Epithelial cell of proximal tubule (primary cell): ENCODE results near the gene HSPA12A. TPM values are rescaled to one million over a fixed set of nuclear protein-coding genes. Genes with fewer than 3 reads are reported as not detected.

Experiments
- DNase-seq: peaks from one replicate; pipeline ENCODE4 v3.0.0-alpha.2; 2011; ENCODE audit warnings: low read depth
- H3K4me3 ChIP-seq: 2 replicates; pipeline ENCODE4 v1.5.1; 2011; ENCODE audit warnings: low read depth, mild to moderate bottlenecking, low read length
- total RNA-seq: library from RNA; depleted of rRNA; stranded (reverse); fragments of >200 nt; gene quantifications from 2 replicates; pipeline ENCODE4 v1.2.3, GENCODE V29; 2015
- TF ChIP-seq, protein P1 (sequence below): conservative IDR thresholded peaks from 2 replicates; pipeline ENCODE4 v1.5.1; 2012; ENCODE audit warnings: low read depth, mild to moderate bottlenecking, low read length

Gene HSPA12A, protein sequence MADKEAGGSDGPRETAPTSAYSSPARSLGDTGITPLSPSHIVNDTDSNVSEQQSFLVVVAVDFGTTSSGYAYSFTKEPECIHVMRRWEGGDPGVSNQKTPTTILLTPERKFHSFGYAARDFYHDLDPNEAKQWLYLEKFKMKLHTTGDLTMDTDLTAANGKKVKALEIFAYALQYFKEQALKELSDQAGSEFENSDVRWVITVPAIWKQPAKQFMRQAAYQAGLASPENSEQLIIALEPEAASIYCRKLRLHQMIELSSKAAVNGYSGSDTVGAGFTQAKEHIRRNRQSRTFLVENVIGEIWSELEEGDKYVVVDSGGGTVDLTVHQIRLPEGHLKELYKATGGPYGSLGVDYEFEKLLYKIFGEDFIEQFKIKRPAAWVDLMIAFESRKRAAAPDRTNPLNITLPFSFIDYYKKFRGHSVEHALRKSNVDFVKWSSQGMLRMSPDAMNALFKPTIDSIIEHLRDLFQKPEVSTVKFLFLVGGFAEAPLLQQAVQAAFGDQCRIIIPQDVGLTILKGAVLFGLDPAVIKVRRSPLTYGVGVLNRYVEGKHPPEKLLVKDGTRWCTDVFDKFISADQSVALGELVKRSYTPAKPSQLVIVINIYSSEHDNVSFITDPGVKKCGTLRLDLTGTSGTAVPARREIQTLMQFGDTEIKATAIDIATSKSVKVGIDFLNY
- total RNA-seq, result 8.9 and 13.0 TPM in 2 replicates

DNA sequence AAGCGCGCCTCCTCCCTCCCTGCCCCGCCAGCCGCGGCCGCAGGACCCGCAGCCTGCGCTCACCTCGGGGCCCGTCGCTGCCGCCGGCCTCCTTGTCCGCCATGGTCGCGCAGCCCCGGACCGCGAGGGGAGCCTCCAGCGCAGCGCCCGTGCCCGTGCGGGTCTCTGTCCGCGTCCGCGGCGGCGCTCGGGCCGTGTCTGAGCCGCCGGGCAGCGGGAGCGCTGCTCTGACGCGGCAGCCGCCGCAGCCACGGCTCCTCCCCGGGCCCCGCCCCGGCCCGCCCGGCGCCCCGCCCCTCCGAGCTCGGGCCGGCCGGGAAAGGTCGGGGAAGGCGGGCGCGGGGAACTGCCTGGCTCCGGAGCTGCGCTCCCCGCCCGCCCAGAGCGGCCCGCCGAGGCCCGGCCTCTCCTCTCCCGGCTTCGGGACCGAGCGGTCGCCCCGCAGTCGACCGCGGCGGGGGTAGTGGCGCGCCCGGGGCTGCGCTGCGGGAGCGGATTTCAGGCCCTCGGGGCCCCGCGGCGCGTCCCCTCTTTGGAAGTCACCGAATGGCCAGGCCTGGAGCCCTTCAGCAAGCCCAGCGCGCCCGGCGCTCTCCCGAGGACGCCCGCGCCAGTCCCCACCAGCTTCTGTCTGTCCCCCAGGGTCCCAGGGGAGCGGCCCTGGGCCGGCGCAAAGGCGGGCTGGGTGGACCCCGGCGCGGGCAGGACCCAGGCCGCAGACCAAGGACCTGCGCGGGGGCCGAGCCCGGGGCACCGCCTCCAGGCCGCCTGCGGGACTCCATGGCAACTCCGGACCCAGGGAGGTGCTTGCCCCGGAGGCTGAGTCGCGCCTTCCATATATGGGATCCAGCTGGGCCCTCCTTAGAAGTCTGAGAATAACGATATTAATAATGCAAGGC lies at the start of gene HSPA12A:
TSS of gene HSPA12A (minus strand) at position 200 of the 899 bp plus-strand sequence. CDS start at position 103, 97 bp downstream.
- TF ChIP-seq, protein P1, sequence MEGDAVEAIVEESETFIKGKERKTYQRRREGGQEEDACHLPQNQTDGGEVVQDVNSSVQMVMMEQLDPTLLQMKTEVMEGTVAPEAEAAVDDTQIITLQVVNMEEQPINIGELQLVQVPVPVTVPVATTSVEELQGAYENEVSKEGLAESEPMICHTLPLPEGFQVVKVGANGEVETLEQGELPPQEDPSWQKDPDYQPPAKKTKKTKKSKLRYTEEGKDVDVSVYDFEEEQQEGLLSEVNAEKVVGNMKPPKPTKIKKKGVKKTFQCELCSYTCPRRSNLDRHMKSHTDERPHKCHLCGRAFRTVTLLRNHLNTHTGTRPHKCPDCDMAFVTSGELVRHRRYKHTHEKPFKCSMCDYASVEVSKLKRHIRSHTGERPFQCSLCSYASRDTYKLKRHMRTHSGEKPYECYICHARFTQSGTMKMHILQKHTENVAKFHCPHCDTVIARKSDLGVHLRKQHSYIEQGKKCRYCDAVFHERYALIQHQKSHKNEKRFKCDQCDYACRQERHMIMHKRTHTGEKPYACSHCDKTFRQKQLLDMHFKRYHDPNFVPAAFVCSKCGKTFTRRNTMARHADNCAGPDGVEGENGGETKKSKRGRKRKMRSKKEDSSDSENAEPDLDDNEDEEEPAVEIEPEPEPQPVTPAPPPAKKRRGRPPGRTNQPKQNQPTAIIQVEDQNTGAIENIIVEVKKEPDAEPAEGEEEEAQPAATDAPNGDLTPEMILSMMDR, result no peak
- peak within 1 kb of the TSS; percentile 97 for H3K4me3 ChIP-seq
- no peak for DNase-seq

DNA sequence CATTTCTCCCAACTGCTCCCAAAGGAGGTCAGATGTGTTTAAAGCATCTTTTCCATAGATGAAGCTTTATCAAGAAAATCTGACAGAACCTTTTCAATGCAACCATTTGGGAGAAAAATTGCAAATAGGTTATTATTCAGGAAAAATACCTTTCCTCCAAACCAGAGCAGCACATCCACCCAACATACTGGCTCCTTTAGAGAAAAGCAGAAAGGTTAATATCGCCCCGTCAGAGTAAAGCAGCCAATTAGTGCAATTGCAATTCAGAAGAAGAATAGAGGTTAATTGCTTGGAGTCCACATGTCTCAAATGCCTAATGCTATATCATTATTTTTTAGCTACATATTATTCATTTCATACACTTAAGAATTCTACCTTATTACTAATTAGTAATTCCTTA lies 48.9 kb upstream of the HSPA12A start:
- TF ChIP-seq, protein P1, result no peak
- H3K4me3 ChIP-seq, result no peak overlapping the region
- no peak for DNase-seq

DNA sequence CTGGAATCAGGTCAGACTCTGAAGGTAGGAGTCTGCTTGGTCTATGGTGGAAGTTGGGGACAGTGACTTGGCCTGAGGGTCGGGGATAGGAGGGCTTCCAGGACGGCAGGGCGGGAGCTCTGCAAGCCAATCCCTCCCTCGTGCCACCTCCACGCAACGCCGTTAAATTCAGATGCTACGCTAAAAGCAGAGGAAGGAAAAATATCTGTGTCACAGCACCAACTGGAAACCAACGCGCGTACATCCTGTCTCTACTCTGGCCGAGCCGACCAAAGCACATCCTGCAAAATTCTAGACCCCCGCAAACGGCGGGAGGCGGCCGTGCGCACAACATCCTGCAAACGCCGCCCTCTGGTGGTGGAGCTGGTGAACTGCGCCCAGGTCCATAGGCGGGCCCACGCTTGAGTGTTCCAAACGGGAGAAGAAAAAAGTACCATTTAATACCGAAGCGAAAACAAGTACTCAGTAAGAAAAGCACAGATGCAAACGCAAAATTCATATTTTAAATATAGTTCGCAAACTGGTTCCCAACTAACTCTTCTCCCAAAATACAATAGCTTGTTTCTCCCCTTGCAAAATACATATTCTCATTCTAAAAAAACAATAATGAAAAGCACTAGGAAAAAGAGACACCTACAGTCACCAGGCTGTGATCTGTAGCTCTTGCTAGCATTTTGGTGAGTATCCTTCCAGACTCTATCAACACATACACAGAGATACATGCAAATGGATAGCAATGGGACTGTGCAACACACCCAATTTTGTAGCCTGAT lies 45.7 kb upstream of the HSPA12A start:
- TF ChIP-seq, protein P1, result peak; percentile 96
- H3K4me3 ChIP-seq, result peak overlapping the region; percentile 45
- no peak for DNase-seq

DNA sequence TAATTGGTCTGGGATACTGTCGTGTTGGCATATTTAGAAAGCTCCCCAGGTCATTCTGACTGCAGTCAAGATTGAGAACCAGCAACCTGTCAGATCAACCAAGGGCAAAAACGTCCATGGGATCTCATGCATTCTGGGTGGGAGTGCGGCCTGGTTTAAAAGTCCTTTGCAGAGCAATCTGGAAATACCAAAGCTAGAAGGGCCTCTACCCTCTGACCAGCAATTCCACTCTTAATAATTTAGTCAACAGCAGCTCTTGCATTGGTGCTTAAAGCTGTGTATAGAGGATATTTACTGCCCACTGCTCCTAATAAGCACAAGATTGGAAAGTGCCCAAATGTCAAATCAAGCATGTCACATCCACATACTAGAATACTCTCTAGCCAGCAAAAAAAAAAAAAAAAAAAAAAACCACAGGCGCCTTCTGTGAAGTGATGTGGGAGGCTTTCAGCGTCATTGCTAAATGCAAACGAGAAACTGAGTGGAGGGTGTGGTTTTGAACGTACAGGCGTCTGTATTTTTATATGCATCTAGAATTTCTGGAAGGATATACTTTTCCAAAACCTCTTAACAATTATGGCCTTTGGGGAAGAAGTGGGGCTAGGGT lies 44.8 kb upstream of the HSPA12A start:
- no peak for DNase-seq
- TF ChIP-seq, protein P1, result no peak
- H3K4me3 ChIP-seq, result no peak overlapping the region

DNA sequence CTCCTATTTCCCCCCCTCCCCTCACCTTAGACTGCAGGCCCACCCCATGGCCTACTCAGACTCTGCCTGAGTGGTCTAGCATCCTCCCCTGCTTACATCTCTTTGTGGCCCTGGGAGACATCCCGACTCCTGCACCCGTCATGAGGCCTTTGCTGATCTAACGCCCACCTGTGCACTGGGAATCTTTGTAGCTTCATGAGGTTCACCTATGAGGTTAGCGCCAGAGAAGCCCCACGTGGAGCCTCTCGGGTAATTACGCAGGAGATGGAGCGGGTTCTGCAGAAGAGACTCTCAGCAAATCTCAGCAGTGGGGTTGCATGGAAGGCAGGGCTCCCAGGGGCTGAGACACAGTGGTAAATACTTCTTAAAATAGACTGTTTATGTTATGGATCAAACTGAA lies 43.5 kb upstream of the HSPA12A start:
- no peak overlapping the region for H3K4me3 ChIP-seq
- TF ChIP-seq, protein P1, result no peak
- no peak for DNase-seq

DNA sequence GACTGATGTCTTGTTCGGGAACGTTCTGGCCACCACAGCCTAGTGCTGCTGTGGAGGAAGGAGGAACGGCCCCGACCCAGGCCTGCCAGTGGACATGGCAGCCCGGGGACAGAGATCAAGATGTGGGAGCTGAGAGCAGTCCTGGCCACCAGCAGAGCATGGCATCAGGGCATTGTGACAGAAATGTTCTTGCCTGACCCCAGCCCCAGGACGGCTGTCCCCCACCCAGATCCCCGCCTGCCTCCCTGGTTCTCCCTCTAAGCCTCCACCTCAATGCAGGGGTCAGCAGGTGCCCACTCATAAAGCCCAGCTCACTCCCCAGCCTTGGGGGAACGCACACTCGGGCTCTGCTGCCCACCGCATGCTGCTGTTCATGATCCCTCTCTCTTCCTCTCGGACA lies 42.9 kb upstream of the HSPA12A start:
- TF ChIP-seq, protein P1, result no peak
- DNase-seq, result no peak
- H3K4me3 ChIP-seq, result no peak overlapping the region
